ENCODE measurements around the gene NONO. TPM values are rescaled to one million over a fixed set of nuclear protein-coding genes. Genes with fewer than 3 reads are reported as not detected.
"Not testable (repeated sequence)": the region's sequence is repeated elsewhere in the genome, so short reads cannot be mapped to it uniquely, and the experiment has no call there.

The NONO gene
- total RNA-seq, 1 donor from 2014 or later, result 634 TPM

DNA sequence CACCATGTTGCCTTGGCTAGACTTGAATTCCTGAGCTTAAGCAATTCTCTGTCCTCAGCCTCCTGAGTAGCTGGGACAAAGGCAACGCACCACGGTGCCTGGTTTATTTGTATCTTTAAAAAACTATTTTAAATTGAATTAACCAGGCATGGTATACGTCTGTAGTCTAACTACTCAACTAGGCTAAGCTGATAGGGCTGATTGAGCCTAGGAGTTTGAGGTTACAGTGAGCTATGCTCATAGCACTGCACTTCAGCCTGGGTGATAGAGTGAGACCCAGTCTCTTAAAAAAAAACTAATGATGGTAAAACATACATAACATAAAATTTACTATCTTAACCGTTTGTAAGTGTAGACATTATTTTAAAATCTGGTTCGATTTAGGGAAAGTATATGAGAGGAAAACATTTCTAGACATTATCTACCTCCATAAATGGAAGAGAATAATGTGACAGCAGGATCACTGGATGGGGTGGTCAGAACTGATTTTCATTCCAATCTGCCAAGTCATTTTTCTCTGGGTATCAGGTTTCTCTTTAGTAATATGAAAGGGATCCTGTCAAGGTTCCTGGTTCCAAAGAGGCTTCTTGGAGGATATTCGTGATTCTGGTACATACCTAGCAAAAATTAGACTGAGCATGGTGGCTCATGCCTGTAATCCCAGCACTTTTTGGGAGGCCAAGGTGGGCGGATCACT is 9.4 kb downstream of the NONO start:
- no peak overlapping the region for H3K27ac Mint-ChIP-seq
- DNase-seq (ENCODE audit: extremely low spot score, unreplicated experiment), result no peak
- TF ChIP-seq, protein P1, sequence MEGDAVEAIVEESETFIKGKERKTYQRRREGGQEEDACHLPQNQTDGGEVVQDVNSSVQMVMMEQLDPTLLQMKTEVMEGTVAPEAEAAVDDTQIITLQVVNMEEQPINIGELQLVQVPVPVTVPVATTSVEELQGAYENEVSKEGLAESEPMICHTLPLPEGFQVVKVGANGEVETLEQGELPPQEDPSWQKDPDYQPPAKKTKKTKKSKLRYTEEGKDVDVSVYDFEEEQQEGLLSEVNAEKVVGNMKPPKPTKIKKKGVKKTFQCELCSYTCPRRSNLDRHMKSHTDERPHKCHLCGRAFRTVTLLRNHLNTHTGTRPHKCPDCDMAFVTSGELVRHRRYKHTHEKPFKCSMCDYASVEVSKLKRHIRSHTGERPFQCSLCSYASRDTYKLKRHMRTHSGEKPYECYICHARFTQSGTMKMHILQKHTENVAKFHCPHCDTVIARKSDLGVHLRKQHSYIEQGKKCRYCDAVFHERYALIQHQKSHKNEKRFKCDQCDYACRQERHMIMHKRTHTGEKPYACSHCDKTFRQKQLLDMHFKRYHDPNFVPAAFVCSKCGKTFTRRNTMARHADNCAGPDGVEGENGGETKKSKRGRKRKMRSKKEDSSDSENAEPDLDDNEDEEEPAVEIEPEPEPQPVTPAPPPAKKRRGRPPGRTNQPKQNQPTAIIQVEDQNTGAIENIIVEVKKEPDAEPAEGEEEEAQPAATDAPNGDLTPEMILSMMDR (conservative IDR thresholded peaks at IDR 0.05), result no peak
- H3K9me3 Mint-ChIP-seq, result no peaks in the 10 kb centered on the region
- no peak overlapping the region for H3K4me3 Mint-ChIP-seq
- no peaks in the 10 kb centered on the region for H3K4me1 Mint-ChIP-seq (ENCODE audit: unreplicated experiment)
- H3K27me3 Mint-ChIP-seq, result no peaks in the 10 kb centered on the region
- peaks cover 24% of the 10 kb centered on the region for H3K36me3 Mint-ChIP-seq

DNA sequence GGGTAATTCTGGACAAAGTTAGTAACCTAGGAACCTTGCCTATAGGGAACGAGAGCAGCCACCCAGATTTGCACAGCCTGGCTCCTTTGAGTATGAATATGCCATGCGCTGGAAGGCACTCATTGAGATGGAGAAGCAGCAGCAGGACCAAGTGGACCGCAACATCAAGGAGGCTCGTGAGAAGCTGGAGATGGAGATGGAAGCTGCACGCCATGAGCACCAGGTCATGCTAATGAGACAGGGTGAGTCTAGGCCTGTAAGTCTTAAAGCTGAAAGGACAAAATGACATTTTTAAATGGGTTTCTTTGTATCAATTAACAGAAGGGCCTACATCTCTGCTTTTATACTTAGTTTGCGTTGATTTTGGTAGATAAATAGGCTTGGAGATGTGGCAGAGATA is 13.4 kb downstream of the NONO start:
- no peak overlapping the region for H3K27ac Mint-ChIP-seq
- H3K27me3 Mint-ChIP-seq, result no peaks in the 10 kb centered on the region
- no peaks in the 10 kb centered on the region for H3K9me3 Mint-ChIP-seq
- peaks cover 30% of the 10 kb centered on the region for H3K36me3 Mint-ChIP-seq
- no peak overlapping the region for H3K4me3 Mint-ChIP-seq
- TF ChIP-seq, protein P1 (conservative IDR thresholded peaks at IDR 0.05), result no peak
- no peak for DNase-seq (ENCODE audit: extremely low spot score, unreplicated experiment)
- peaks cover 4% of the 10 kb centered on the region for H3K4me1 Mint-ChIP-seq (ENCODE audit: unreplicated experiment)

DNA sequence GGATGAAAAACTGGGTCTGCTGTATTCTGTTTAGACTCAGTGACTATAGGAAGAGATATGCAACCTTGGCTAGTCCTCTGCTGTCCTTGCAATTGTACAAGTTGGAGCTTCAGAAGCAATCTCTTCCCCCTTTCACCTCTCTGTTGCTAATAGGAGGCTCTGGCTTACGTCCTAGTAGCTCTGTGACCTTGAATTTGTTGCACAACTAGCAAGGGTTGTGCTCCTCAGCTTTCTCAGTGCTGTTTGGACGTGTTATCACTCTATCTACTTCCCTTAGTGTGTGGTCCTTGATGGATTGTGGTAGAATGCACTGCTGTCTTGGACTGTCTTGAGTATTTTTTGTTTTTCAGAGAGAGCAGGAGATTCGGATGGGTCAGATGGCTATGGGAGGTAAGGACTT is 14.7 kb downstream of the NONO start:
- TF ChIP-seq, protein P1 (conservative IDR thresholded peaks at IDR 0.05), result no peak
- Mint-ChIP-seq H3K36me3 (peaks cover 27% of the 10 kb centered on the region), H3K9me3 (no peaks in the 10 kb centered on the region), H3K27me3 (no peaks in the 10 kb centered on the region), H3K4me3 (no peak overlapping the region), H3K4me1 (ENCODE audit: unreplicated experiment) (peaks cover 4% of the 10 kb centered on the region), H3K27ac (no peak overlapping the region)
- no peak for DNase-seq (ENCODE audit: extremely low spot score, unreplicated experiment)

DNA sequence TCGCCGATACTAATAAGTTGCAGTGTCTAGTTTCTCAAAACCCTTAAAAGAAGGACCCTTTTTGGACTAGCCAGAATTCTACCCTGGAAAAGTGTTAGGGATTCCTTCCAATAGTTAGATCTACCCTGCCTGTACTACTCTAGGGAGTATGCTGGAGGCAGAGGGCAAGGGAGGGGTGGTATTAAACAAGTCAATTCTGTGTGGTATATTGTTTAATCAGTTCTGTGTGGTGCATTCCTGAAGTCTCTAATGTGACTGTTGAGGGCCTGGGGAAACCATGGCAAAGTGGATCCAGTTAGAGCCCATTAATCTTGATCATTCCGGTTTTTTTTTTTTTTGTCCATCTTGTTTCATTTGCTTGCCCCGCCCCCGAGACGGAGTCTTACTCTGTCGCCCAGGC is 16.6 kb downstream of the NONO start:
- not testable (repeated sequence) for DNase-seq (ENCODE audit: extremely low spot score, unreplicated experiment); H3K27ac Mint-ChIP-seq; H3K4me3 Mint-ChIP-seq; H3K4me1 Mint-ChIP-seq (ENCODE audit: unreplicated experiment); H3K27me3 Mint-ChIP-seq; H3K9me3 Mint-ChIP-seq
- H3K36me3 Mint-ChIP-seq, result peaks cover 21% of the 10 kb centered on the region

DNA sequence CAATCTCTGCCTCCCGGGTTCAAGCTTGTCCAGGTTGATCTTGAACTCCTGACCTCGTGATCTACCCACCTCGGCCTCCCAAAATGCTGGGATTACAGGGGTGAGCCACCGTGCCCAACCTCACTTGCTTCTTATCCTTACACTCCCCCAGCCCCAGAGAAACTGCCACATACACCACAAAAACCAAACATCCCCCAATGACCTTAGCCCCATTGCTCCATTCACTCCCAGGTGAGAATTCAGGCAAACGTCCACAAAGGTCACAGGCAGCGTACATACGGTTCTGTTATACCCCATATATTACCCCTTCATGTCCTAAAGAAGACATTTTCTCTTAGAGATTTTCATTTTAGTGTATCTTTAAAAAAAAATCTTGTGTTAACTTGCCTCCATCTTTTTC is 17.1 kb downstream of the NONO start:
- H3K36me3 Mint-ChIP-seq, result peaks cover 21% of the 10 kb centered on the region
- not testable (repeated sequence) for H3K9me3 Mint-ChIP-seq; H3K27ac Mint-ChIP-seq; H3K4me1 Mint-ChIP-seq (ENCODE audit: unreplicated experiment); H3K27me3 Mint-ChIP-seq; H3K4me3 Mint-ChIP-seq; DNase-seq (ENCODE audit: extremely low spot score, unreplicated experiment)

DNA sequence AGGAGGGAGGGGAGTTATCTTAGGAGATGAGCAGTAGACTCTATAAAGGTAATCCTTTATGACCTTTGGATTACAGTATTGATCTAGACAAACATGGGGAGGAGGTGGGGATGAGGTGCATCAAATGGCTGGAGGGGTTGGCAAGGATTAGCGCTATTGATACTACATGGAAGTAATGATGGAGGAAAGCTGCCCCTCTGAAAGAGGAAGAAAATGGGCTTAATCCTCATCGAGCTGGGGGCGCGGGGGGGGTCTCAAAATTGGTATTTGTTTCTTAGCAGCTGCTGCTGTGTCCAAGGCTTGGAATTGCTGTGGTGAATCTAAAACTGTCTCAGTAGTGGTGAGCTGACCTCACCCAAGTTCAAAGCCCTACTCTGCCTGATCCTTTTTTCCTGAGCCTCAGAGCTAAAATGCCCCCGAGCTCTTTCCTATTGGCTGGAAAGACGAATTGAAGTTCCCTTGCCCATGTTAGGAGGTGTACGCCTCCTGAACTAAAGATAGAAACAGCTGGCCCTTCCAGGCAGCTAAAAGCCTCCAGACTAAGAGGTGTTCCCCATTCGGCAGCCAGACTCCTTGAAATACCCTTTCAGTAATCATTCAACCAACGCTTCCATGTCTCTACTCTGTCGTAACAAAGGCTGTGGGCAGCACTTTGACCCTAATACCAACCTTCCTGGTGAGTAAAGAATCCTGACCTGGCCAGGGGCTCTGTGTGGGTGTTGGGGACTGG is 17.9 kb downstream of the NONO start, which contains the start of gene ITGB1BP2:
ITGB1BP2 (plus strand) TSS at position 556 of the 730 bp plus-strand sequence; CDS start at position 613, 57 bp downstream.
- no peaks in the 10 kb centered on the region for H3K27me3 Mint-ChIP-seq
- no peak within 1 kb of the TSS for H3K4me3 Mint-ChIP-seq
- H3K9me3 Mint-ChIP-seq, result no peaks in the 10 kb centered on the region
- H3K4me1 Mint-ChIP-seq (ENCODE audit: unreplicated experiment), result peaks cover 4% of the 10 kb centered on the region
- H3K36me3 Mint-ChIP-seq, result peaks cover 21% of the 10 kb centered on the region
- no peak within 1 kb of the TSS for H3K27ac Mint-ChIP-seq
- DNase-seq (ENCODE audit: extremely low spot score, unreplicated experiment), result no peak
- TF ChIP-seq, protein P1 (conservative IDR thresholded peaks at IDR 0.05), result no peak

All from type B pancreatic cell (in vitro differentiated cells).